GM21447 (cell line): Measurements from ENCODE around the gene GLYATL3.

Experiments
- ATAC-seq: cut with Tn5 transposase; IDR thresholded peaks from one replicate; pipeline ENCODE4 v1.9.1; 2021; ENCODE audit not compliant: unreplicated experiment

The GLYATL3 gene

GRCh38 chr6:49543087-49543858 is 43.5 kb downstream of the GLYATL3 start:
- ATAC-seq = no peak

GRCh38 chr6:49546331-49546730 is 46.6 kb downstream of the GLYATL3 start:
- ATAC-seq = no peak

- no peak for ATAC-seq
These were observed 49.0 kb downstream of the GLYATL3 start for GRCh38 chr6:49548613-49549304.

DNA sequence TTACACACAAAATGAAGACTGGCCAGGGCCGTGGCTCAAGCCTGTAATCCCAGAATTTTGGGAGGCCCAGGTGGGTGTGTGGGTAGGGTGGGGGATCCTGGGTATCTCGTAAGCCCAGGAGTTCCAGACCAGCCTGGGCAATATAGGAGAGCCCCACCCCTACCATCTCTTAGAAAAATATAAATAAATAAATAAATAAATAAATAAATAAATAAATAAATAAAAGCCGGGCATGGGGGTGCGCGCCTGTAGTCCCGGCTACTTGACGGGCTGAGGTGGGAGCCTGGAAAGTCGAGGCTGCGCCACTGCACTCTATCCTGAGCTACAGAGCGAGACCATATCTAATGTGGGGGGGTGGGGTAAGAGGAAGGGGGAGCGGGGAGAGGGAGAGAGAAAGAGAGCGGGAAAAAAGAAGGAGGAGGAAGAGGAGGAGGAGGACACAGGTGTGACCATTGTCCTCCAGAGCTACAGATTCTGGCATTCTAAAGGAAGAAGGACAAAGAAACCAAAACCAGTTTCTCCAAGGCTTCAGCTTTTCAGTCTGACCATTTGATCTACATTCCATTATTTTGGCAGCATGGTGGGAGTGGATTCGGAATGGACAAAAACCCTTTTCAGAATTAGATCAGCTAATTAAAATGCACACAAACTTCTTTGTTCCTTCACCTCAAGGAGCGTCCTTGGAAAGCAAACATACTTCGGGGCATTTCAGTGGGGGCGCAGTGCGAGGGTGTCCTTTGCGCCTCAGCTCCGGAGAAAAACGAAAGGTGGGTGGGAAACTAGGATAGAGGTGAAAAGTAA is 50.2 kb downstream of the GLYATL3 start:
- ATAC-seq = no peak

GRCh38 chr6:49550492-49551077 is 50.9 kb downstream of the GLYATL3 start, which contains the start of gene C6orf141:
Gene C6orf141, plus strand, starts transcription at chr6:49550668. Its CDS starts 125 bp downstream, at chr6:49550793.
- peak; percentile 72 for ATAC-seq

DNA sequence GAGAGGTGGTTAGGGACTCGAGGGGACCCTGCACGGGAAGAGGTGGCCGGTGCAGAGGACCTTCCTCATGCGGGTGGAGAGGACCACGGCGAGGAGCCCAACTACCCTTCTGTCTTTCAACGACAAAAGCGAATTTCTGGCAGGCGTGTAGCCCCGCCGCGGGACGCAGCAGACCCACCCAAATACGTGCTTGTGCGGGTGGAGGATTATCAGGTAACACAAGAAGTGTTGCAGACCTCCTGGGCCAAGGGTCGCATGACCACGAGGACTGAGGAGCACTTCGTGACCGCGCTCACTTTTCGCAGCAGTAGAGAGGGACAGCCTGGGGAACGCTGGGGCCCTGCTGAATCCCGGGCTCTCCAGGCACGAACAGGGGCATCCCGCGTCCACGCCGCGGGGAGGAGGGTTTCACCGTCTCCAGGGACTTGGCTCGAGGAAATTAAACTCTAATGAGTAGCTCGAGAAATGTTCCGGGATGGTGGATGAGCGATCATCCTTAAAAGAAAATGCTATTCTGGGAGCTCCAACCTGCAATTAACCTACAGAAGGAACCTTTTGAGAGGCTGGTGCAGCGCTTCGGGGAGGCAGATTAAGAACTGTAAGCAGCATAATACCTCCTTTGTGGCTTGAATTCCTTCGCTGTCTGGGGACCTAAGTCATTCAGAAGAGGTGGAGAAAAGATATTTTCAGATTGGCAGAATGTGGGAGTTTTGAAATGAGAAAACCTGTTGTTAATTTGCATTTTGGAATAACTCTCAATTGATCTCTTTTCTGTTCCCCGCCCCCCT is 51.5 kb downstream of the GLYATL3 start:
- ATAC-seq = peak; percentile 44

DNA sequence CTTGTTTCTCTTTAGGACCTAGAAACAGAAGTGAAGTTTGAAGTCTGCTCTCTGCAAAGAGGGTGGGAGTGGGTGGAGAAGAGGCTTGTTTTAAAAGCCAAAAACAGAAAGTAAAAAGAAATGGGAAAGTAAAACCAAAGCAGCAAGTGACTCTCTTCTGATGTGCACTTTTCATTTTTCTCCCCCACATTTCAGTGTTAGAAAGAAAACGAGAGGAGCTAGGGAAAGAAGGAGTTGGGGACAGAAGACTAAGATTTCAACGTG is 52.1 kb downstream of the GLYATL3 start:
- peak; percentile 50 for ATAC-seq

DNA sequence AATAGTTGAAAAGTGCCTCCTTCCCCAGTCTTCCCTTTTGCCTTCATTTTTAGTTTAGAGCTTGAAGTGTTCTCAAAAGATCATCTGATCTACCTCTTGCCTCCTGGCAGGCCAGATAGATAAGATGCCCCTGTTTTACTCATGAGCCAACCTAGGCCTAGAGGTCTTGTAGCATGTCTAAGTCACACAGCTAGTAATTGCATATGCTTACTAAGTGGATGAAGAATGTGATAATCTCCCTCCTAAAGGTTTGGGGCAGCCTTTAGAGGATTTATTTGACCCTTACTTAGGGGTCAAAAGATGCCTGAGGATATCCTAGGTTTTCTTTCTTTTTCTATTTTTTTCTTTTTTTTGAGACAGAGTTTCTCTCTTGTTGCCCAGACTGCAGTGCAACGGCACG is 52.9 kb downstream of the GLYATL3 start:
- ATAC-seq = no peak

- no peak for ATAC-seq
These were observed 53.7 kb downstream of the GLYATL3 start for GRCh38 chr6:49553384-49553783.

- no peak for ATAC-seq
These were observed 56.2 kb downstream of the GLYATL3 start for GRCh38 chr6:49555951-49556350.

- no peak for ATAC-seq
These were observed 56.7 kb downstream of the GLYATL3 start for GRCh38 chr6:49556429-49556837.

GRCh38 chr6:49557177-49557576 is 57.5 kb downstream of the GLYATL3 start:
- ATAC-seq = no peak

DNA sequence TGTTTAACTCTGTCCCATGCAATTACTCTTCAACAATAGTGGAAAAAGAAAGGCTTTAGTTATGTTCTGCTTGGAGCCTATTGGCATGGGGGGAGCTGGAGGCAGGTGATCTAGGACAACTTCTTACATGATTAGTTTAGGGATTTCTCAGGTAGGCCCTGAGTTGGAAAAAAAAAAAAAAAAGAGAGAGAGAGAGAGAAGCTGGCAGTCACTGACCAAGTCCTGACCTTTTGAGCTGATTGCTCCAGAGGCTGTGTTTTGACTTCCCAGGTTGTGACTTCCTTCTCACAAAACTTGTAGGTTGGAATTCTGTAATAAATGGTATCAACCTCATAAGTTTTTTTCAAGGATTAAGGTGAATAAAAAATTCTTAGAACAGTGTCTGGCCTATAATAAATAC is 58.5 kb downstream of the GLYATL3 start:
- ATAC-seq = no peak

GRCh38 chr6:49563006-49563886 is 63.5 kb downstream of the GLYATL3 start:
- no peak for ATAC-seq

DNA sequence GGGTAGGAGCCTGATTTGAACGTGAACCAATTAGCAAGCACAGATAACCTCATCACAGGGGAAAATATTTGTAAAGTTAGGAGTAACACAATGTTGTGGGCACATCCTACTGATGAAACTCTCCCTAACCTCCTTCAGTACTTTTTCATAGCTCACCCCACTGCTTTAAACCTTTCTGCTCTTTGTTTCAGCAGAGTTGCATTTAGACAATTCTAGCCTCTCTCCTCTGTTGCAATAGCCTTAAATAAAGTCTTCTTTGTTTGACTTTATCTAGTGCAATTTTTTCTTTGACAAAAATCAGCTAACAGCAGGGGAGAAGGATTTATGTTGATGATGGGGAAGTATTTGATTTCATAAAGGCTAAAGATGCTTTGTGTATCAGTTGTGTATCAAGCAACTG is 64.8 kb downstream of the GLYATL3 start:
- ATAC-seq = no peak

GRCh38 chr6:49565261-49565660 is 65.5 kb downstream of the GLYATL3 start:
- ATAC-seq = no peak

DNA sequence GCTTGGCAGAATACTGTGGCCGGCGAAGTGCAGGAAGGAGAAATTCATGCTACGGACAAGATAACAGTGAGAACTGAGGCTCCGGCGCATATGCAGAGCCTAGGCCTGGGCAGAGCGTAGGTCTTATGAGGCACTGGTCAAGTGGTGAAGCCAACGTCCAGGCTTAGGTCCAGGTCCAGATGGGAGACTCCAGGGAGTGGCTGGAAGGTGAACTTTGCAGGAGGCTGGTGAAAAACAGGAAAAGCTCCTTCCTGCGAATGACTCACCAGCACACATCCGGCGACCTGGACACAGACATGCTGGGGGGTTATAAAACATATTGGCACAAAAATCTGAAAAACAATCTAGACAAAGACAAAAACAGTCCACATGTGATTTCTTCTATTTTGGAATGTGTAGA is 66.1 kb downstream of the GLYATL3 start:
- ATAC-seq = no peak

GRCh38 chr6:49570474-49571079 is 70.9 kb downstream of the GLYATL3 start:
- no peak for ATAC-seq

- ATAC-seq = no peak
These were observed 76.9 kb downstream of the GLYATL3 start for GRCh38 chr6:49576618-49577017.
